Stimulated activated CD4-positive, alpha-beta T cell treated with anti-CD3 and anti-CD28 coated beads, Interleukin-12 subunit alpha, Interleukin-12 subunit beta, amount 100 ng/mL, for 24 hours (primary cell): Measurements from ENCODE around the gene TAC4.

ENCODE experiments used
- DNase-seq, 2 experiments: peaks; one replicate each; pipeline ENCODE4 v3.0.0-alpha.2; 2020; ENCODE audit warnings: low read depth in 2 of 2

The TAC4 gene, protein sequence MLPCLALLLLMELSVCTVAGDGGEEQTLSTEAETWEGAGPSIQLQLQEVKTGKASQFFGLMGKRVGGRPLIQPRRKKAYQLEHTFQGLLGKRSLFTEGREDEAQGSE

GRCh38 chr17:49848019-49848473 lies at the start of gene TAC4:
Gene TAC4 (minus strand): TSS chr17:49848069. CDS start chr17:49848017, 52 bp downstream.
- no peak for DNase-seq

DNA sequence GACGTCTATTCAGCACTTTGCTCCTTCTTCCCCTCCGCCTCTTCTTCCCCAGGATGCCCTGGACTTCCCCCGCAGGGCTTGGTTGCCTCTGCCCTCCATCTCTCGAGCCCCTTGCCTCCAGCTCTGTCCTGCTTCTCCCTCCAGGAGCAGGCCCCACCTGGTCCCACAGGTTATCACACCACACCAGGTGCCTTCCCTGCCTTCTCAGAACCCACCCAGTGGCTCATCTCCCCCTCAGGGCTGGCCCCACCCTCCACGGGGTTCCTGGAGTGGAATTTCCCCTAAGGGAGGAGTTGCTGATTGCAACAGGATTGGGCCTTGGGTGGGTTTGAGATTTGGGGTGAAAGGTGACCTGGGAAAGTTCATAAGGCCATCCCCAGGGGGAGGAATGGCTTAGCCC lies 49.0 kb upstream of the TAC4 start:
- no peak for DNase-seq

- no peak for DNase-seq
These were observed 48.4 kb upstream of the TAC4 start for GRCh38 chr17:49896222-49896621.

DNA sequence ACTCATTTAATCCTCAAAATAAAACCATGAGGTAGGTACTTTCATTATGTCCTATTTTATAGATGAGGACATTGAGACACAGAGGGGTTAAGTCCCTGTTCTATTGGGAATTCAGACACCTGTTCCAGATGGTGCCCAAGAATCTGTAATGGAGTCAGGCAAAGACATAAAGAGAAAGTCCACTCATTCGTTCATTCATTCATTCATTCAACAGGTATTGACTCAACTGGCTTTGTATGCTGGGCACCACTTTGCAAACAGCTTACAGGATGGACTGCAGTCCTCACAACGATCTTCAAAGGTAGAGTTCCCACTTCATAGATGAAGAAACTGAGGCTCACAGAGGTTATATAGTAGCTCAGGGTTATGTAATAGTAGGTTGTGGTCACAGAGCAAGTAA lies 47.9 kb upstream of the TAC4 start:
- no peak for DNase-seq

- DNase-seq, result no peak
These were observed 46.9 kb upstream of the TAC4 start for GRCh38 chr17:49894761-49895160.

- no peak for DNase-seq
These were observed 44.0 kb upstream of the TAC4 start for GRCh38 chr17:49891694-49892389.

GRCh38 chr17:49891271-49891670 lies 43.4 kb upstream of the TAC4 start:
- no peak for DNase-seq

GRCh38 chr17:49890852-49891251 lies 43.0 kb upstream of the TAC4 start:
- DNase-seq, result no peak

GRCh38 chr17:49890077-49890821 lies 42.4 kb upstream of the TAC4 start:
- no peak for DNase-seq

- DNase-seq, result no peak
These were observed 41.6 kb upstream of the TAC4 start for GRCh38 chr17:49889500-49889899.

DNA sequence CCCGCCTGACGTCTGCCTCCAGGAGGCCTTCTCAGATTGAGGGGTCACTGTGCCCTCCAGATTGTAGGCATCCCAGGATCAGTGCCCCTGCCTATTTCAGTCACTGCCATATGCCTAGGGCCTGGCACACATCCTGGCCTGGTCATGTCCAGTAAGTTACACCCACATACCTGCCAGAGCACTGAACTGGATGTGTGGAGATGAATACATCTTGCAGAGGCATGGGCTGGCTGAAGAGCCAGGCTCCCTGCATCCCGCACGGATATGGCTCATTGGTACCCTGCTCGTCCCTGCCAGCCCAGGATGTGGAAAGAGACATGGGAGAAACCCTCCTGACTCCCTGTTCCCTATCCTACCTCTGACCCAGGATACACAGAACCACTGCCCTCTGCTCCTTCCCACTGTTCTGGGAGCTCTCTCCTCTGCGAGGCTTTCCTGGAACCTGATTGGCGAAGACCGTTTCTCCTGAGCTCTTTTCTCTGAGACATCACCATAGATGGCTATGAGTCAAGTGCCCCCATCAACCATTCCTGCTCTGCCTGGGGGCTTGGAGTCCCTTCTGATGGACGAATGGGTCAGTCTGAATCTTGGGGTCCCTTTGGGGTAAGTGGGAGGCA lies 40.0 kb upstream of the TAC4 start:
- DNase-seq, result no peak

DNA sequence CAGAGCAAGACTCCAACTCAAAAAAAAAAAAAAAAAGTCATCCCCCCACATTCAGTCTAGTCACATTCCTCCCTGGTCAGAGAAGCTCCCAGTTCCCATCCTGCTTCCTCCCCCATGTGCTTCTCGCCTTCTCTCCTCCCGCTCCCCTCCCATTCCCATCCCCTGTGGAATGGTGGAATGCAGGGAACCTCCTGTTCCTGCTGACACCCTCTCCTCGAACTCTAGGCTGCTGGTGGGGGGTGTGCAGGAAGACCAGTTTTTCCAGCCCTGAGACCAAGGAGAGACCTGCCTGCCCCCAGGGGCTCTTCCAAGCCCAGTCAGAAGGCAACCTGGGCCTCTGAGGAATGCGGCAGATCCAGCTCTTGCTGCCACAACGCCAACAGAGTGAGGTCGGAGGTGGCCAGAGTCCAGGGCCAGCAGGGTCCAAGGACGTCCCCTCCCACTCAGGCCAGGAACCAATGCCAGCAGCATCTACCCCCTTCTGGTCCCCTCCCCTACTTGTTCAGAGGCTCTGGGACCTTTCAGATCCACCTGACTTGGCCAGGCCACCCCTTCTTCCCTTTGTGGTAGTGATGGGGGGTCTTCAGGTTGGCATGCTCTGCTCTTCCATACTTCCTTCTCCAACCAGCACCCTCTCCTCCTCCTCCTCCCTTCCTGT lies 39.3 kb upstream of the TAC4 start:
- DNase-seq, result no peak

DNA sequence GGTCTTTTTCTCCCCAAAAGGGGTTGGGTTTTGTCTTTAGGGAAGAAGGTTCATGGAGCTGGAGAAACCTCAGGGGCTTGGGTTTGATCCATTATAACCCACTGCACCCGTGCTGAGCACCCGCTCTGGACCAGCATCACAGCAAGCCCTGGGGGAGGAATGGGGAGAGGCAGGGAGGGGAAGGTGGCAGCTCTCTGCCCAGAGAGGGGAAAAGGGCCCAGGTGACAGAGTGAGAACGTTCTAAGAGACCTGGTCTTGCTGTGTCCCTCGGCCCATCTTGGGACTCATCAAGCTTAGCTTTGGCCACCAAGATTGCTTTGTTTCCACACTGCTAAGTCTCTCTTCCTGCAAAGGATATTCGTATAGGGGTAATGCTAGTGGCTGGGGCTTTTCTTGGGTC lies 38.2 kb upstream of the TAC4 start:
- DNase-seq, result no peak

- DNase-seq, result no peak
These were observed 34.6 kb upstream of the TAC4 start for GRCh38 chr17:49882434-49882833.

GRCh38 chr17:49881054-49881402 lies 33.2 kb upstream of the TAC4 start:
- DNase-seq, result no peak

- DNase-seq, result peak; percentile 48 to 73
These were observed 32.6 kb upstream of the TAC4 start for GRCh38 chr17:49880291-49881053.

DNA sequence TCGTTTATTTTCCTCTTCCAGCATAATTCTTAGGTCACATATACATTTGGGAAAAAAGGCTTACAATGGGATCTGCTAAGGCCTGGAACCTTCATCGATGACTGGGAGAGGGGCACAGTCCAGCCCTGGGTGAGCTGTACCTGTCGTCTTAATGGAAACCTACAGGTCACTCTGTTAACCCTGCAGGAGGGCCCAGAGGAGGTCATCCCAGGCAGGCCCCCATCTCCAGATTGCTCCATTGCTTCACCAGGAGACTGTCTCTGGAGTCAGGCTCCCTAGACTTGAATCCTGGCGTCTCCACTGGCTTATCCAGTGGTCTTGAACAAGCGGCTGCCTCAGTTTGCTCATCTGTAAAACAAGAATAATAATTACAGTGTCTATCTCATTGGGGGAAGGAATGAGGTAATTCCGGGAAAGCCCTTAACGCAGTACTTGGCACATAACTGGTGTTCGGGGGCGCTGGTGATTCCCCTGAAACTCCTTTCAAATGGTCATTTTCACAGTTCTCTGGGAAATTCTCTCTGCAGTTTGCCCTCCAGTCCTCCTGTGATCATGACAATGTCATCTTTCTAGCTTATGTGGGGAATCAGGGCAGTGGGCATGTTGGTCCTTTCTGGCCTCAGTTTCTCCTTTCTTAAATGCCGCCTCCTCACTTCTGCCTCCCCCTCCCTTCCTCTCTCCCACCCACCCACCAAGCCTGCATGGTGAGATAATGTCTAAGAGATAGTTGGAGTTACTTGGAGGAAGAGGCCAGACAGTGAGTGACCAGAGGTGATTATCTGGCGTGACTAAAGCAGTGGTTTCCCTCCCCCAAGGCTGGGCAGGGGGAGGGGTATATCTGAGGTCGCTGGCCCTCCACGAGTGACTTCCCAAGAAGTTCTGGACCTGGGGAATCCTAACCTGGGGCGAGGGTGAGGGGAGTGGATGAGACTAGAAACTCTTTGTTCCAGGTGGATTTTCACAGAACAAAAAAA lies 31.3 kb upstream of the TAC4 start:
- DNase-seq, result no peak

DNA sequence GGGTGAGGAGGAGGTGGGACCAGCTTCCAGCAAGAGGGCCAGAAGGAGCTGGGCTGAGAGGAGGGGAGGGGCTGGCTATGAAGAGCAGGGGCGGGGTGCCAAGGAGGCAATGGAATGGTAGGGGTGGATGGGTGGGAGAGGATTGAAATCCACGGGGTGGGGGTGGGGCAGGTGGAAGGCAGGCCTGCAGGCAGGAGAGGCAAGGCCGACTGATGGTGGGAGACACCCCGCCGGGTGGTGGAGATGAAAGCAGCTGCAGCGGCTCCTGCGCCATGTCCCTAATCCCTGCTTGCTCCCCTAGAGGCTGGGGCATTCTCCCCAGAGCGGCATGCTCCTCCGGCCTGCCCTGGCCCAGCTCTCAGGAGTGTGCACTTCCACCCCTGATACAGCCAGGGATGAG lies 27.8 kb upstream of the TAC4 start:
- DNase-seq, result no peak

- no peak for DNase-seq
These were observed 27.0 kb upstream of the TAC4 start for GRCh38 chr17:49874911-49875310.

GRCh38 chr17:49873926-49874325 lies 26.1 kb upstream of the TAC4 start:
- DNase-seq, result no peak
